H1 (cell line): ENCODE data around the gene DHH. TPM values are rescaled to one million over a fixed set of nuclear protein-coding genes. Genes with fewer than 3 reads are reported as not detected.

ENCODE experiments used
- CEBPB ChIP-seq: IDR thresholded peaks from 2 replicates; pipeline ENCODE4 v1.6.1; 2012; ENCODE audit warnings: low read depth, low read length
- CHD1 ChIP-seq: IDR thresholded peaks from 2 replicates; pipeline ENCODE4 v1.6.1; 2012; ENCODE audit warnings: low read depth, low read length, improper control_type of control experiment
- CREB1 ChIP-seq: IDR thresholded peaks from 2 replicates; pipeline ENCODE4 v1.6.1; 2012; ENCODE audit warnings: inconsistent platforms
- EZH2 ChIP-seq: fragments of 200-600 bp; sonication (generic); IDR thresholded peaks from 2 replicates; pipeline ENCODE4 v1.7.1; 2012; ENCODE audit warnings: low read depth, mild to moderate bottlenecking, moderate library complexity, low read length, inconsistent platforms; ENCODE audit not compliant: severe bottlenecking
- FOSL1 ChIP-seq: IDR thresholded peaks from 2 replicates; pipeline ENCODE4 v1.6.1; 2011; ENCODE audit warnings: mild to moderate bottlenecking, low read depth, low read length, moderate library complexity; ENCODE audit not compliant: insufficient read depth
- HDAC2 ChIP-seq, 2 experiments: fragments of 300-600 bp in 1 of 2; sonication (generic) in 1 of 2; IDR thresholded peaks; 2 replicates each; pipeline ENCODE4 v1.6.1; 2011 to 2012; ENCODE audit warnings: low read depth in 2 of 2, low read length in 2 of 2, mild to moderate bottlenecking in 2 of 2, moderate library complexity in 2 of 2, borderline replicate concordance in 1 of 2, inconsistent platforms in 1 of 2
- JUN ChIP-seq: IDR thresholded peaks from 2 replicates; pipeline ENCODE4 v1.6.1; 2011; ENCODE audit warnings: low read depth, mild to moderate bottlenecking, improper control_type of control experiment, low read length
- KDM1A ChIP-seq: fragments of 200-600, 300-600 bp; sonication (generic); IDR thresholded peaks from 2 replicates; pipeline ENCODE4 v1.7.1; 2016; ENCODE audit warnings: mild to moderate bottlenecking, low read length, borderline replicate concordance
- POLR2AphosphoS5 ChIP-seq: IDR thresholded peaks from 2 replicates; pipeline ENCODE4 v1.6.1; 2011; ENCODE audit warnings: low read depth, low read length
- RFX5 ChIP-seq: IDR thresholded peaks from 2 replicates; pipeline ENCODE4 v1.6.1; 2011; ENCODE audit warnings: low read depth, low read length, improper control_type of control experiment, borderline replicate concordance
- TCF12 ChIP-seq: IDR thresholded peaks from 2 replicates; pipeline ENCODE4 v1.6.1; 2011; ENCODE audit warnings: low read depth, mild to moderate bottlenecking, low read length
- YY1 ChIP-seq: IDR thresholded peaks from 2 replicates; pipeline ENCODE4 v1.6.1; 2011; ENCODE audit warnings: low read depth, mild to moderate bottlenecking, low read length
- polyA plus RNA-seq, 7 experiments: library from polyadenylated mRNA; depleted of rRNA in 3 of 7; stranded (reverse) in 5 of 7; unstranded in 2 of 7; fragments of >200 nt in 5 of 7; fragments of 200-250 nt in 2 of 7; gene quantifications; 1 replicate in 5 of 7; 2 replicates in 1 of 7; 4 replicates in 1 of 7; pipeline versions ENCODE4 v1.2.1 to v1.2.3, GENCODE V29; 2011 to 2013; ENCODE audit warnings: missing spikeins in 2 of 7, mixed read lengths in 2 of 7
- total RNA-seq: library from RNA; stranded (reverse); fragmentation: NEBNext Ultra II Directional; extraction: Animal tissue kit (Norgen Biotek cat#: 25700); gene quantifications from 2 replicates; pipeline ENCODE4 v1.2.1, GENCODE V29; 2021
- TF ChIP-seq, protein P1 (sequence below): fragments of 300-600 bp; sonication (generic); IDR thresholded peaks from 2 replicates; pipeline ENCODE4 v1.7.1; 2012; ENCODE audit warnings: low read length, moderate library complexity, mild to moderate bottlenecking, inconsistent platforms; ENCODE audit not compliant: insufficient replicate concordance

The DHH gene
- total and polyA plus RNA-seq, 2 of the 8 experiments (the other 6 are each of a cell fraction or from before 2014, with no cell fraction given), result 0.03 to 0.11 TPM

DNA sequence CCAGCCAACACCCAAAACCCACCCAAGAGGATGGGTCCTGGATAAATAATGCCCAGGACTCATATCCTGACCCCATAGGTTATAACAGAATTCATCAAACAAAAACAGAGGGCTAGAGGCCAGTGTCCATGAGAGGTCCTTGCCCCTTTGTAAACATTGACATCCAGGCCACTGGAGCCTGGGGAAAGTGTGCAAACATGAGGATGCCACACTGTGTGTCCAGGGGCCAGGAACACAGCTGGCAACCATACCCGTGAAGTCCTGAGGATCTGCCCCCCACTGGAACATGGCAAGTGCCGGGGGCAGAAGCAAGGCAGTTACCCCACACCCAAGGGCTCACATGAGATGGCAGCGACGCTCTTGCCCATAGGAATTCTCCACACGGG lies 29.8 kb downstream of the DHH start (continued):
- TF ChIP-seq, protein P1, sequence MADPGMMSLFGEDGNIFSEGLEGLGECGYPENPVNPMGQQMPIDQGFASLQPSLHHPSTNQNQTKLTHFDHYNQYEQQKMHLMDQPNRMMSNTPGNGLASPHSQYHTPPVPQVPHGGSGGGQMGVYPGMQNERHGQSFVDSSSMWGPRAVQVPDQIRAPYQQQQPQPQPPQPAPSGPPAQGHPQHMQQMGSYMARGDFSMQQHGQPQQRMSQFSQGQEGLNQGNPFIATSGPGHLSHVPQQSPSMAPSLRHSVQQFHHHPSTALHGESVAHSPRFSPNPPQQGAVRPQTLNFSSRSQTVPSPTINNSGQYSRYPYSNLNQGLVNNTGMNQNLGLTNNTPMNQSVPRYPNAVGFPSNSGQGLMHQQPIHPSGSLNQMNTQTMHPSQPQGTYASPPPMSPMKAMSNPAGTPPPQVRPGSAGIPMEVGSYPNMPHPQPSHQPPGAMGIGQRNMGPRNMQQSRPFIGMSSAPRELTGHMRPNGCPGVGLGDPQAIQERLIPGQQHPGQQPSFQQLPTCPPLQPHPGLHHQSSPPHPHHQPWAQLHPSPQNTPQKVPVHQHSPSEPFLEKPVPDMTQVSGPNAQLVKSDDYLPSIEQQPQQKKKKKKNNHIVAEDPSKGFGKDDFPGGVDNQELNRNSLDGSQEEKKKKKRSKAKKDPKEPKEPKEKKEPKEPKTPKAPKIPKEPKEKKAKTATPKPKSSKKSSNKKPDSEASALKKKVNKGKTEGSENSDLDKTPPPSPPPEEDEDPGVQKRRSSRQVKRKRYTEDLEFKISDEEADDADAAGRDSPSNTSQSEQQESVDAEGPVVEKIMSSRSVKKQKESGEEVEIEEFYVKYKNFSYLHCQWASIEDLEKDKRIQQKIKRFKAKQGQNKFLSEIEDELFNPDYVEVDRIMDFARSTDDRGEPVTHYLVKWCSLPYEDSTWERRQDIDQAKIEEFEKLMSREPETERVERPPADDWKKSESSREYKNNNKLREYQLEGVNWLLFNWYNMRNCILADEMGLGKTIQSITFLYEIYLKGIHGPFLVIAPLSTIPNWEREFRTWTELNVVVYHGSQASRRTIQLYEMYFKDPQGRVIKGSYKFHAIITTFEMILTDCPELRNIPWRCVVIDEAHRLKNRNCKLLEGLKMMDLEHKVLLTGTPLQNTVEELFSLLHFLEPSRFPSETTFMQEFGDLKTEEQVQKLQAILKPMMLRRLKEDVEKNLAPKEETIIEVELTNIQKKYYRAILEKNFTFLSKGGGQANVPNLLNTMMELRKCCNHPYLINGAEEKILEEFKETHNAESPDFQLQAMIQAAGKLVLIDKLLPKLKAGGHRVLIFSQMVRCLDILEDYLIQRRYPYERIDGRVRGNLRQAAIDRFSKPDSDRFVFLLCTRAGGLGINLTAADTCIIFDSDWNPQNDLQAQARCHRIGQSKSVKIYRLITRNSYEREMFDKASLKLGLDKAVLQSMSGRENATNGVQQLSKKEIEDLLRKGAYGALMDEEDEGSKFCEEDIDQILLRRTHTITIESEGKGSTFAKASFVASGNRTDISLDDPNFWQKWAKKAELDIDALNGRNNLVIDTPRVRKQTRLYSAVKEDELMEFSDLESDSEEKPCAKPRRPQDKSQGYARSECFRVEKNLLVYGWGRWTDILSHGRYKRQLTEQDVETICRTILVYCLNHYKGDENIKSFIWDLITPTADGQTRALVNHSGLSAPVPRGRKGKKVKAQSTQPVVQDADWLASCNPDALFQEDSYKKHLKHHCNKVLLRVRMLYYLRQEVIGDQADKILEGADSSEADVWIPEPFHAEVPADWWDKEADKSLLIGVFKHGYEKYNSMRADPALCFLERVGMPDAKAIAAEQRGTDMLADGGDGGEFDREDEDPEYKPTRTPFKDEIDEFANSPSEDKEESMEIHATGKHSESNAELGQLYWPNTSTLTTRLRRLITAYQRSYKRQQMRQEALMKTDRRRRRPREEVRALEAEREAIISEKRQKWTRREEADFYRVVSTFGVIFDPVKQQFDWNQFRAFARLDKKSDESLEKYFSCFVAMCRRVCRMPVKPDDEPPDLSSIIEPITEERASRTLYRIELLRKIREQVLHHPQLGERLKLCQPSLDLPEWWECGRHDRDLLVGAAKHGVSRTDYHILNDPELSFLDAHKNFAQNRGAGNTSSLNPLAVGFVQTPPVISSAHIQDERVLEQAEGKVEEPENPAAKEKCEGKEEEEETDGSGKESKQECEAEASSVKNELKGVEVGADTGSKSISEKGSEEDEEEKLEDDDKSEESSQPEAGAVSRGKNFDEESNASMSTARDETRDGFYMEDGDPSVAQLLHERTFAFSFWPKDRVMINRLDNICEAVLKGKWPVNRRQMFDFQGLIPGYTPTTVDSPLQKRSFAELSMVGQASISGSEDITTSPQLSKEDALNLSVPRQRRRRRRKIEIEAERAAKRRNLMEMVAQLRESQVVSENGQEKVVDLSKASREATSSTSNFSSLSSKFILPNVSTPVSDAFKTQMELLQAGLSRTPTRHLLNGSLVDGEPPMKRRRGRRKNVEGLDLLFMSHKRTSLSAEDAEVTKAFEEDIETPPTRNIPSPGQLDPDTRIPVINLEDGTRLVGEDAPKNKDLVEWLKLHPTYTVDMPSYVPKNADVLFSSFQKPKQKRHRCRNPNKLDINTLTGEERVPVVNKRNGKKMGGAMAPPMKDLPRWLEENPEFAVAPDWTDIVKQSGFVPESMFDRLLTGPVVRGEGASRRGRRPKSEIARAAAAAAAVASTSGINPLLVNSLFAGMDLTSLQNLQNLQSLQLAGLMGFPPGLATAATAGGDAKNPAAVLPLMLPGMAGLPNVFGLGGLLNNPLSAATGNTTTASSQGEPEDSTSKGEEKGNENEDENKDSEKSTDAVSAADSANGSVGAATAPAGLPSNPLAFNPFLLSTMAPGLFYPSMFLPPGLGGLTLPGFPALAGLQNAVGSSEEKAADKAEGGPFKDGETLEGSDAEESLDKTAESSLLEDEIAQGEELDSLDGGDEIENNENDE, result no peak
- TF ChIP-seq YY1, result no peak
- TF ChIP-seq JUN, result no peak
- no peak for TF ChIP-seq CREB1
- no peak for TF ChIP-seq CEBPB
- no peak for TF ChIP-seq RFX5
- no peak for TF ChIP-seq KDM1A
- no peak for TF ChIP-seq FOSL1
- TF ChIP-seq EZH2, result no peak
- TF ChIP-seq CHD1, result no peak
- no peak for TF ChIP-seq HDAC2 (IDR thresholded peaks at IDR 0.05; ENCODE audit: borderline replicate concordance in 1 of 2, low read depth in 2 of 2, low read length in 2 of 2)
- TF ChIP-seq TCF12, result no peak
- TF ChIP-seq POLR2AphosphoS5, result no peak
